Measurements from ENCODE around the gene TFF3.

- TF ChIP-seq POLR2AphosphoS5 (IDR thresholded peaks at IDR 0.05; ENCODE audit: borderline replicate concordance, low read depth, low read length) (no peak), EZH2 (IDR thresholded peaks at IDR 0.05) (no peak), FOXP2 (optimal IDR thresholded peaks at IDR 0.05; ENCODE audit: control extremely low read depth, extremely low read length, insufficient read depth) (no peak)
Observed at GRCh38 chr21:42319851-42320572, 4.8 kb upstream of the TFF3 start.

All from SK-N-MC (cell line).